Endothelial cell of umbilical vein (primary cell): ENCODE measurements around the gene TPRG1L. TPM values are rescaled to one million over a fixed set of nuclear protein-coding genes. Genes with fewer than 3 reads are reported as not detected.

Experiments used
- BruUV-seq: library from RNA; stranded (reverse); fragments of 400-500 nt; replicated peaks from 2 replicates; lab custom pipeline; 2021; lab: Mats Ljungman, UMichigan
- CTCF ChIA-PET: fragments of 300-600, 350-600 bp; sonication (Branson Sonifier 250); formaldehyde crosslinking; loops from one replicate; lab custom pipeline; 2021; ENCODE audit warnings: antibody characterized with exemption, inconsistent platforms; lab: Charles Lee
- POLR2A ChIA-PET: fragments of 300-600, 350-600 bp; sonication (Branson Sonifier 250); formaldehyde crosslinking; loops from one replicate; lab custom pipeline; 2021; ENCODE audit warnings: antibody characterized with exemption, inconsistent platforms; lab: Charles Lee
- DNase-seq: peaks from one replicate; pipeline ENCODE4 v3.0.0-alpha.2; 2011; ENCODE audit warnings: low read depth, low spot score
- FAIRE-seq: peaks from 2 replicates; lab custom pipeline; 2011; peaks lifted over from hg19 to GRCh38; lab: Jason Lieb, UNC
- H2AFZ ChIP-seq: 2 replicates; pipeline ENCODE4 v1.6.0; 2012; ENCODE audit warnings: low read depth, low read length, control low read depth, inconsistent platforms
- H3K27ac ChIP-seq: 2 replicates; pipeline ENCODE4 v1.5.1; 2011; ENCODE audit warnings: low read depth, mild to moderate bottlenecking, control low read depth, low read length, moderate library complexity; ENCODE audit not compliant: insufficient read depth
- H3K27me3 ChIP-seq, 2 experiments: 2 replicates each; pipeline versions ENCODE4 v1.6.0 to v1.6.1; 2011; ENCODE audit warnings: low read length in 2 of 2, mixed read lengths in 1 of 2; ENCODE audit not compliant: control insufficient read depth in 2 of 2, insufficient read depth in 2 of 2
- H3K36me3 ChIP-seq, 2 experiments: 2 replicates in 1 of 2; 3 replicates in 1 of 2; pipeline ENCODE4 v1.5.1; 2011; ENCODE audit warnings: low read length in 2 of 2, mild to moderate bottlenecking in 1 of 2, moderate library complexity in 1 of 2; ENCODE audit not compliant: control insufficient read depth in 2 of 2, insufficient read depth in 2 of 2; ENCODE audit errors: extremely low read depth in 1 of 2
- H3K4me1 ChIP-seq: 3 replicates; pipeline ENCODE4 v1.5.1; 2011; ENCODE audit warnings: mild to moderate bottlenecking, low read length; ENCODE audit not compliant: control insufficient read depth, insufficient read depth; ENCODE audit errors: extremely low read depth
- H3K4me2 ChIP-seq: 2 replicates; pipeline ENCODE4 v1.6.1; 2011; ENCODE audit warnings: low read length, control low read depth, mixed read lengths; ENCODE audit not compliant: insufficient read depth
- H3K4me3 ChIP-seq, 3 experiments: fragments of 200-600 bp in 1 of 3; sonication (generic), shearing (Covaris generic) in 1 of 3; replicated peaks in 1 of 3; 2 replicates each; pipeline ENCODE4 v1.5.1; 2011 to 2016; ENCODE audit warnings: control low read depth in 3 of 3, low read length in 3 of 3, mild to moderate bottlenecking in 2 of 3, inconsistent platforms in 1 of 3, low read depth in 1 of 3, moderate library complexity in 1 of 3; ENCODE audit not compliant: insufficient read depth in 1 of 3
- H3K79me2 ChIP-seq: 2 replicates; pipeline ENCODE4 v1.6.0; 2012; ENCODE audit warnings: low read length, inconsistent platforms; ENCODE audit not compliant: control insufficient read depth, insufficient read depth
- H3K9ac ChIP-seq: replicated peaks from 2 replicates; pipeline ENCODE3; 2011; ENCODE audit warnings: low read length, control low read depth; ENCODE audit not compliant: insufficient read depth; ENCODE audit errors: extremely low read depth
- H3K9me1 ChIP-seq: replicated peaks from 3 replicates; pipeline ENCODE4 v1.6.0; 2011; ENCODE audit warnings: mild to moderate bottlenecking, low read length; ENCODE audit not compliant: control insufficient read depth, insufficient read depth; ENCODE audit errors: extremely low read depth
- H3K9me3 ChIP-seq: replicated peaks from 2 replicates; pipeline ENCODE4 v1.5.1; 2012; ENCODE audit warnings: low read length, inconsistent platforms; ENCODE audit not compliant: control insufficient read depth, insufficient read depth
- H4K20me1 ChIP-seq: replicated peaks from 2 replicates; pipeline ENCODE3; 2011; ENCODE audit warnings: mild to moderate bottlenecking, low read length; ENCODE audit not compliant: control insufficient read depth, insufficient read depth; ENCODE audit errors: extremely low read depth
- EZH2 ChIP-seq: IDR thresholded peaks from 2 replicates; pipeline ENCODE4 v1.6.1; 2012; ENCODE audit warnings: borderline replicate concordance, low read depth, mild to moderate bottlenecking, moderate library complexity, low read length, inconsistent platforms; ENCODE audit not compliant: severe bottlenecking
- FOS ChIP-seq: IDR thresholded peaks from 2 replicates; pipeline ENCODE4 v1.6.1; 2011; ENCODE audit warnings: mild to moderate bottlenecking, low read length, moderate library complexity, borderline replicate concordance; ENCODE audit not compliant: insufficient read depth
- GATA2 ChIP-seq: IDR thresholded peaks from 2 replicates; pipeline ENCODE4 v1.7.0; 2011; ENCODE audit warnings: low read depth, mild to moderate bottlenecking, moderate library complexity, mixed read lengths, low read length; ENCODE audit not compliant: insufficient read length, insufficient read depth
- JUN ChIP-seq: IDR thresholded peaks from 2 replicates; pipeline ENCODE4 v1.6.1; 2011; ENCODE audit warnings: borderline replicate concordance, low read depth; ENCODE audit not compliant: insufficient read length, insufficient read depth
- MYC ChIP-seq: IDR thresholded peaks from one replicate; pipeline ENCODE4 v1.6.1; 2011; ENCODE audit warnings: mild to moderate bottlenecking, low read depth, low read length
- POLR2A ChIP-seq: IDR thresholded peaks from 2 replicates; pipeline ENCODE4 v1.6.1; 2012; ENCODE audit warnings: low read depth, mild to moderate bottlenecking, control low read depth, low read length
- POLR2AphosphoS5 ChIP-seq: IDR thresholded peaks from 2 replicates; pipeline ENCODE4 v1.6.1; 2012; ENCODE audit warnings: low read depth, mild to moderate bottlenecking, control low read depth, low read length, moderate library complexity; ENCODE audit not compliant: insufficient read depth
- dilution Hi-C: fragments of 300-500 bp; cut with MboI; formaldehyde crosslinking; loops from one replicate; pipeline ENCODE4 v1.15.0; 2019; ENCODE audit warnings: low sequenced_read_pairs; ENCODE audit not compliant: extremely low pct_ligation_motif_present
- intact Hi-C: fragments of 100-400 bp; cut with micrococcal nuclease; formaldehyde crosslinking; loops from one replicate; pipeline ENCODE4 v1.10.0; 2022
- polyA plus RNA-seq, 4 experiments: library from polyadenylated mRNA; depleted of rRNA in 3 of 4; stranded (reverse) in 3 of 4; unstranded in 1 of 4; fragments of >200 nt; gene quantifications; 2 replicates each; pipeline versions ENCODE4 v1.2.1 to v1.2.3, GENCODE V29; 2011 to 2012; ENCODE audit warnings: missing spikeins in 1 of 4
- total RNA-seq: library from RNA; stranded (reverse); gene quantifications from 2 replicates; pipeline ENCODE4 v1.2.3, GENCODE V29; 2021
- TF ChIP-seq, protein P1 (sequence below), 2 donors: IDR thresholded peaks; 1 replicate in 1 of 2; 2 replicates in 1 of 2; pipeline ENCODE4 v1.5.1; 2011; ENCODE audit warnings: low read length in 2 of 2, mild to moderate bottlenecking in 2 of 2, moderate library complexity in 2 of 2, control low read depth in 1 of 2, inconsistent platforms in 1 of 2, low read depth in 1 of 2; ENCODE audit not compliant: insufficient read depth in 1 of 2; ENCODE audit errors: extremely low read depth in 1 of 2
- TF ChIP-seq, protein P2 (sequence below): IDR thresholded peaks from 2 replicates; pipeline ENCODE4 v1.6.1; 2011; ENCODE audit not compliant: insufficient read depth, insufficient read length

The TPRG1L gene
- total and polyA plus RNA-seq, 2 donors (not counting 3 experiments of a cell fraction or from before 2014, with no cell fraction given), result 52.3 to 53.8 TPM

- no peak overlapping the region for H3K4me3 ChIP-seq
- intact Hi-C loops (no loop called here), dilution Hi-C loops (no loop called here)
- H3K9me3 ChIP-seq, result no peaks in the 10 kb centered on the region
- no TSS peak for BruUV-seq
- H3K9me1 ChIP-seq, result no peaks in the 10 kb centered on the region
- H2AFZ ChIP-seq, result no peak overlapping the region
- no peak for TF ChIP-seq FOS
- TF ChIP-seq, protein P1, sequence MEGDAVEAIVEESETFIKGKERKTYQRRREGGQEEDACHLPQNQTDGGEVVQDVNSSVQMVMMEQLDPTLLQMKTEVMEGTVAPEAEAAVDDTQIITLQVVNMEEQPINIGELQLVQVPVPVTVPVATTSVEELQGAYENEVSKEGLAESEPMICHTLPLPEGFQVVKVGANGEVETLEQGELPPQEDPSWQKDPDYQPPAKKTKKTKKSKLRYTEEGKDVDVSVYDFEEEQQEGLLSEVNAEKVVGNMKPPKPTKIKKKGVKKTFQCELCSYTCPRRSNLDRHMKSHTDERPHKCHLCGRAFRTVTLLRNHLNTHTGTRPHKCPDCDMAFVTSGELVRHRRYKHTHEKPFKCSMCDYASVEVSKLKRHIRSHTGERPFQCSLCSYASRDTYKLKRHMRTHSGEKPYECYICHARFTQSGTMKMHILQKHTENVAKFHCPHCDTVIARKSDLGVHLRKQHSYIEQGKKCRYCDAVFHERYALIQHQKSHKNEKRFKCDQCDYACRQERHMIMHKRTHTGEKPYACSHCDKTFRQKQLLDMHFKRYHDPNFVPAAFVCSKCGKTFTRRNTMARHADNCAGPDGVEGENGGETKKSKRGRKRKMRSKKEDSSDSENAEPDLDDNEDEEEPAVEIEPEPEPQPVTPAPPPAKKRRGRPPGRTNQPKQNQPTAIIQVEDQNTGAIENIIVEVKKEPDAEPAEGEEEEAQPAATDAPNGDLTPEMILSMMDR (IDR thresholded peaks at IDR 0.05; ENCODE audit: extremely low read depth in 1 of 2, insufficient read depth in 1 of 2, low read depth in 1 of 2, low read length in 2 of 2), result no peak
- TF ChIP-seq, protein P2, sequence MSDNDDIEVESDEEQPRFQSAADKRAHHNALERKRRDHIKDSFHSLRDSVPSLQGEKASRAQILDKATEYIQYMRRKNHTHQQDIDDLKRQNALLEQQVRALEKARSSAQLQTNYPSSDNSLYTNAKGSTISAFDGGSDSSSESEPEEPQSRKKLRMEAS, result no peak
- no peak for TF ChIP-seq JUN
- no peak for TF ChIP-seq MYC
- TF ChIP-seq POLR2A, result no peak
- TF ChIP-seq POLR2AphosphoS5, result no peak
- TF ChIP-seq EZH2, result no peak
- no peak for TF ChIP-seq GATA2
- no peak overlapping the region for H3K9ac ChIP-seq
- no peaks in the 10 kb centered on the region for H3K27me3 ChIP-seq
- no peaks in the 10 kb centered on the region for H4K20me1 ChIP-seq
- no peaks in the 10 kb centered on the region for H3K79me2 ChIP-seq
- ChIA-PET CTCF (interaction anchor here (1.6 kb wide), 1 partner anchor 10 kb away, joined by 4 read pairs; no protein-coding TSS in a partner anchor), POLR2A (no interaction called here)
- DNase-seq, result no peak
- no peak for FAIRE-seq
- H3K4me1 ChIP-seq, result no peaks in the 10 kb centered on the region
- H3K4me2 ChIP-seq, result no peak overlapping the region
- peaks cover 0 to 22% of the 10 kb centered on the region in 2 experiments for H3K36me3 ChIP-seq
- H3K27ac ChIP-seq, result no peak overlapping the region
These were observed 13.9 kb downstream of the TPRG1L start for GRCh38 chr1:3638676-3639075.
